NOMO-1 treated with dmso at 0.1 percent for 144 hours (cell line): ENCODE data around the gene UQCR11.
A peak's percentile ranks its signal among the peaks of the same experiment; 100 is the strongest.

Source experiments
- DNase-seq: peaks from one replicate; lab custom pipeline; 2025; ENCODE audit not compliant: unreplicated experiment; lab: John Stamatoyannopoulos, UW

The UQCR11 gene

GRCh38 chr19:1592755-1593500, 12.3 kb downstream of the UQCR11 start, which contains the start of gene MBD3:
Gene MBD3 (minus strand): TSS chr19:1592865. CDS start chr19:1592631, 234 bp downstream.
- DNase-seq = peak; percentile 83

- DNase-seq = peak; percentile 64
These were observed 13.1 kb downstream of the UQCR11 start for GRCh38 chr19:1592024-1592754.

- no peak for DNase-seq
These were observed 13.7 kb downstream of the UQCR11 start for GRCh38 chr19:1591421-1592023.

- DNase-seq = peak; percentile 19
These were observed 14.4 kb downstream of the UQCR11 start for GRCh38 chr19:1590641-1591397.

- DNase-seq = no peak
These were observed 17.4 kb downstream of the UQCR11 start for GRCh38 chr19:1587872-1588271.

GRCh38 chr19:1585243-1585580, 20.1 kb downstream of the UQCR11 start:
- no peak for DNase-seq

GRCh38 chr19:1584500-1585242, 20.6 kb downstream of the UQCR11 start:
- no peak for DNase-seq

- no peak for DNase-seq
These were observed 23.1 kb downstream of the UQCR11 start for GRCh38 chr19:1582201-1582600.

- no peak for DNase-seq
These were observed 24.3 kb downstream of the UQCR11 start for GRCh38 chr19:1580957-1581356.

- no peak for DNase-seq
These were observed 24.9 kb downstream of the UQCR11 start for GRCh38 chr19:1580382-1580781.

- no peak for DNase-seq
These were observed 26.0 kb downstream of the UQCR11 start for GRCh38 chr19:1579222-1579621.

GRCh38 chr19:1577929-1578618, 27.2 kb downstream of the UQCR11 start:
- no peak for DNase-seq

GRCh38 chr19:1577090-1577928, 28.0 kb downstream of the UQCR11 start:
- no peak for DNase-seq

GRCh38 chr19:1576242-1577089, 28.8 kb downstream of the UQCR11 start:
- no peak for DNase-seq

- no peak for DNase-seq
These were observed 29.7 kb downstream of the UQCR11 start for GRCh38 chr19:1575323-1576241.

- DNase-seq = no peak
These were observed 30.7 kb downstream of the UQCR11 start for GRCh38 chr19:1574354-1575136.
